K562 (cell line): ENCODE data around the gene ST6GAL1. TPM values are rescaled to one million over a fixed set of nuclear protein-coding genes. Genes with fewer than 3 reads are reported as not detected.

Experiments
- ATAC-seq: fragments of 200-7000 bp; cut with Tn5 transposase; 3 replicates; pipeline ENCODE4 v1.9.1; 2020; ENCODE audit warnings: moderate library complexity
- BruUV-seq: library from RNA; stranded (reverse); fragments of 400-500 nt; replicated peaks from 2 replicates; lab custom pipeline; 2021; lab: Mats Ljungman, UMichigan
- CTCF ChIA-PET: fragments of 300-600 bp; formaldehyde crosslinking; extraction: SDS; loops from one replicate; lab custom pipeline; 2021; ENCODE audit warnings: low intra/inter-chr PET ratio; lab: Yijun Ruan, JAX
- POLR2A ChIA-PET: fragments of 300-600, 350-650 bp; sonication (Branson Sonifier 250); formaldehyde crosslinking; extraction: SDS; loops from one replicate; lab custom pipeline; 2021; ENCODE audit warnings: antibody characterized with exemption, inconsistent platforms; lab: Yijun Ruan, JAX
- DNase-seq, 4 experiments: peaks; one replicate each; pipeline versions ENCODE4 v3.0.0 to v3.0.0-alpha.2; 2011 to 2018; ENCODE audit warnings: low spot score in 3 of 4, mixed read lengths in 3 of 4; ENCODE audit errors: extremely low read depth in 1 of 4
- FAIRE-seq: peaks from 2 replicates; lab custom pipeline; 2011; peaks lifted over from hg19 to GRCh38; lab: Jason Lieb, UNC
- H2AFZ ChIP-seq: 2 replicates; pipeline ENCODE4 v1.6.0; 2011; ENCODE audit warnings: low read depth, low read length, control low read depth, inconsistent platforms
- H3K27ac ChIP-seq: fragments of 200-600 bp; 3 replicates; pipeline ENCODE4 v1.8.0; 2011; ENCODE audit warnings: low read depth, mild to moderate bottlenecking, control low read depth, inconsistent platforms, low read length, moderate library complexity, mixed read lengths; ENCODE audit errors: extremely low read depth
- H3K27me3 ChIP-seq, 2 experiments: fragments of 300-600 bp in 1 of 2; 2 replicates in 1 of 2; 3 replicates in 1 of 2; pipeline versions ENCODE4 v1.6.0 to v1.8.0; 2011; ENCODE audit warnings: inconsistent platforms in 2 of 2, low read length in 2 of 2, mild to moderate bottlenecking in 1 of 2, mixed read lengths in 1 of 2, moderate library complexity in 1 of 2; ENCODE audit not compliant: control insufficient read depth in 2 of 2, insufficient read depth in 2 of 2
- H3K36me3 ChIP-seq: fragments of 300-600 bp; 3 replicates; pipeline ENCODE4 v1.8.0; 2011; ENCODE audit warnings: mild to moderate bottlenecking, low read length, inconsistent platforms; ENCODE audit not compliant: control insufficient read depth, insufficient read depth
- H3K4me1 ChIP-seq, 2 experiments: fragments of 200-600 bp in 1 of 2; replicated peaks in 1 of 2; 2 replicates in 1 of 2; 3 replicates in 1 of 2; pipeline versions ENCODE4 v1.5.1 to v1.8.0; 2011; ENCODE audit warnings: inconsistent platforms in 2 of 2, low read length in 2 of 2, mild to moderate bottlenecking in 1 of 2, mixed read lengths in 1 of 2, moderate library complexity in 1 of 2; ENCODE audit not compliant: control insufficient read depth in 2 of 2, insufficient read depth in 2 of 2
- H3K4me2 ChIP-seq: 2 replicates; pipeline ENCODE4 v1.6.1; 2011; ENCODE audit warnings: low read length, control low read depth, inconsistent platforms, mixed read lengths; ENCODE audit not compliant: insufficient read depth
- H3K4me3 ChIP-seq: fragments of 200-600 bp; sonication (generic), shearing (Covaris generic); 2 replicates; pipeline ENCODE4 v1.5.1; 2016; ENCODE audit warnings: control low read depth, inconsistent platforms
- H3K79me2 ChIP-seq: fragments of 200-600 bp; 3 replicates; pipeline ENCODE4 v1.8.0; 2011; ENCODE audit warnings: low read length, inconsistent platforms; ENCODE audit not compliant: control insufficient read depth, insufficient read depth
- H3K9ac ChIP-seq, 2 experiments: 2 replicates each; pipeline versions ENCODE4 v1.6.0 to v1.6.1; 2011; ENCODE audit warnings: low read depth in 2 of 2, low read length in 2 of 2, control low read depth in 1 of 2, inconsistent platforms in 1 of 2, mild to moderate bottlenecking in 1 of 2, mixed read lengths in 1 of 2; ENCODE audit not compliant: insufficient read depth in 1 of 2
- H3K9me1 ChIP-seq: one replicate; pipeline ENCODE4 v1.6.0; 2011; ENCODE audit warnings: inconsistent platforms, mild to moderate bottlenecking, low read length, moderate library complexity; ENCODE audit not compliant: control insufficient read depth, insufficient read depth
- H3K9me3 ChIP-seq: replicated peaks from 2 replicates; pipeline ENCODE4 v1.5.1; 2011; ENCODE audit warnings: low read depth, low read length, inconsistent platforms; ENCODE audit not compliant: control insufficient read depth, insufficient read depth
- H4K20me1 ChIP-seq: replicated peaks from 2 replicates; pipeline ENCODE4 v1.6.1; 2011; ENCODE audit warnings: low read length, inconsistent platforms, mixed read lengths; ENCODE audit not compliant: control insufficient read depth, insufficient read depth
- CHD7 ChIP-seq: fragments of 200-600 bp; sonication (generic); IDR thresholded peaks from one replicate; pipeline ENCODE4 v1.6.1; 2012; ENCODE audit warnings: mild to moderate bottlenecking, low read depth, low read length, inconsistent platforms
- MAFF ChIP-seq: IDR thresholded peaks from 2 replicates; pipeline ENCODE4 v1.6.1; 2012; ENCODE audit warnings: low read length, improper control_type of control experiment
- MAFG ChIP-seq: fragments of 450-650 bp; conservative IDR thresholded peaks from 2 replicates; pipeline ENCODE4 v1.6.1; 2016; ENCODE audit warnings: missing genetic modification characterization, missing compliant biosample characterization
- MEF2A ChIP-seq: IDR thresholded peaks from 2 replicates; pipeline ENCODE4 v1.6.1; 2011; ENCODE audit warnings: low read depth, mild to moderate bottlenecking, low read length, moderate library complexity; ENCODE audit not compliant: control insufficient read depth
- OTX1 ChIP-seq: fragments of 450-650 bp; formaldehyde crosslinking; IDR thresholded peaks from 2 replicates; pipeline ENCODE4 v1.4.0; 2022; ENCODE audit warnings: mild to moderate bottlenecking
- SMAD3 ChIP-seq: fragments of 450-650 bp; formaldehyde crosslinking; conservative IDR thresholded peaks from 2 replicates; pipeline ENCODE4 v1.4.0; 2020; ENCODE audit warnings: mild to moderate bottlenecking
- ZNF165 ChIP-seq: fragments of 250-450 bp; sonication (Bioruptor Pico); IDR thresholded peaks from 2 replicates; pipeline ENCODE4 v1.4.0; 2020; ENCODE audit warnings: borderline replicate concordance
- WGBS: fragments of 100-300 bp; shearing (Covaris generic); methylation state at CpG from one replicate; pipeline ENCODE4 v1.1.6; 2016; ENCODE audit warnings: low coverage, mixed read lengths; ENCODE audit not compliant: insufficient coverage; ENCODE audit errors: missing lambda C conversion rate; 5-methylcytosine and 5-hydroxymethylcytosine counted together
- in situ Hi-C: fragments of 300-500 bp; cut with MboI; formaldehyde crosslinking; loops from 4 replicates; pipeline ENCODE4 v1.15.0; 2018; ENCODE audit warnings: inconsistent platforms, mixed read lengths
- intact Hi-C: fragments of 100-400 bp; cut with micrococcal nuclease; formaldehyde crosslinking; loops from 2 replicates; pipeline ENCODE4 v1.14.2; 2022
- polyA plus RNA-seq, 8 experiments: library from polyadenylated mRNA; depleted of rRNA in 4 of 8; stranded (reverse) in 5 of 8; unstranded in 3 of 8; fragments of >200 nt; fragmentation: Nextera tagmentation in 2 of 8; fragmentation: Illumina TruSeq in 1 of 8; extraction: Ambion mirVana in 2 of 8; extraction: Trizol in 1 of 8; gene quantifications; 2 replicates each; pipeline versions ENCODE4 v1.2.1 to v1.2.3, GENCODE V29; 2011 to 2014; ENCODE audit warnings: inconsistent platforms in 1 of 8, missing spikeins in 1 of 8
- total RNA-seq, 7 experiments: library from RNA; depleted of rRNA in 6 of 7; stranded (reverse); fragments of >200 nt in 6 of 7; fragmentation: Illumina TruSeq in 2 of 7; extraction: Trizol in 2 of 7; gene quantifications; 2 replicates each; pipeline versions ENCODE4 v1.2.1 to v1.2.3, GENCODE V29; 2011 to 2021; ENCODE audit warnings: low replicate concordance in 1 of 7
- TF ChIP-seq, protein P1 (sequence below): sonication (generic); formaldehyde crosslinking; IDR thresholded peaks from 2 replicates; pipeline ENCODE4 v1.8.0; 2022; ENCODE audit warnings: mild to moderate bottlenecking, low read depth, missing genetic modification reagents

ST6GAL1 gene
- total and polyA plus RNA-seq, 9 of the 15 experiments (the other 6 are each of a cell fraction or from before 2014, with no cell fraction given), result 31.9 to 145 (median 71.0) TPM

GRCh38 chr3:186994000-186994955 lies 64.0 kb downstream of the ST6GAL1 start:
- H3K36me3 ChIP-seq, result peaks cover 53% of the 10 kb centered on the region; the same call in 2 of the 3 replicates
- 0 out of 3 replicates have a peak overlapping the region, but pooled peaks have one; percentile 31 for H3K27ac ChIP-seq
- no peak overlapping the region for H3K4me3 ChIP-seq
- ChIA-PET CTCF (no interaction called here), POLR2A (interaction anchor here (1.0 to 1.1 kb wide), 2 partner anchors 45 to 209 kb away, joined by 3 read pairs; no protein-coding TSS in a partner anchor)
- no peaks in the 10 kb centered on the region for H4K20me1 ChIP-seq
- H2AFZ ChIP-seq, result no peak overlapping the region
- H3K4me2 ChIP-seq, result no peak overlapping the region
- peaks cover 47% of the 10 kb centered on the region for H3K79me2 ChIP-seq
- no peak for DNase-seq
- intact Hi-C loops, result no loop called here
- FAIRE-seq, result no peak
- H3K9me1 ChIP-seq, result peaks cover 5% of the 10 kb centered on the region
- H3K9ac ChIP-seq, result no peak overlapping the region
- ATAC-seq, result no peak
- H3K4me1 ChIP-seq, result peaks cover 21 to 47% of the 10 kb centered on the region in 2 experiments
- BruUV-seq, result no TSS peak
- no peaks in the 10 kb centered on the region for H3K9me3 ChIP-seq
- in situ Hi-C loops, result no loop called here
- H3K27me3 ChIP-seq, result no peaks in the 10 kb centered on the region
- 73% methylated on average over 9 of the region's 11 CpGs for WGBS
- TF ChIP-seq SMAD3 (CRISPR knock-in tag) (no peak), MEF2A (no peak), MAFF (peak; percentile 56; the same call in 1 of the 2 replicates), OTX1 (no peak), ZNF165 (CRISPR knock-in tag) (no peak), CHD7 (no peak), MAFG (tag) (peak; percentile 85)
- TF ChIP-seq, protein P1, sequence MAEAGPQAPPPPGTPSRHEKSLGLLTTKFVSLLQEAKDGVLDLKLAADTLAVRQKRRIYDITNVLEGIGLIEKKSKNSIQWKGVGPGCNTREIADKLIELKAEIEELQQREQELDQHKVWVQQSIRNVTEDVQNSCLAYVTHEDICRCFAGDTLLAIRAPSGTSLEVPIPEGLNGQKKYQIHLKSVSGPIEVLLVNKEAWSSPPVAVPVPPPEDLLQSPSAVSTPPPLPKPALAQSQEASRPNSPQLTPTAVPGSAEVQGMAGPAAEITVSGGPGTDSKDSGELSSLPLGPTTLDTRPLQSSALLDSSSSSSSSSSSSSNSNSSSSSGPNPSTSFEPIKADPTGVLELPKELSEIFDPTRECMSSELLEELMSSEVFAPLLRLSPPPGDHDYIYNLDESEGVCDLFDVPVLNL (CRISPR knock-in tag), result no peak
